HG02763 (cell line): ENCODE measurements around the gene FTCD.
"Not testable (repeated sequence)": the region's sequence is repeated elsewhere in the genome, so short reads cannot be mapped to it uniquely, and the experiment has no call there.

Experiments
- ATAC-seq: cut with Tn5 transposase; IDR thresholded peaks from one replicate; pipeline ENCODE4 v1.9.1; 2021; ENCODE audit warnings: mild to moderate bottlenecking, moderate library complexity; ENCODE audit not compliant: unreplicated experiment

Gene FTCD

GRCh38 chr21:46171996-46172862, 16.9 kb upstream of the FTCD start:
- ATAC-seq, result no peak

GRCh38 chr21:46171585-46171984, 16.2 kb upstream of the FTCD start:
- ATAC-seq, result no peak

GRCh38 chr21:46170436-46171193, 15.2 kb upstream of the FTCD start:
- ATAC-seq, result not testable (repeated sequence)

GRCh38 chr21:46168659-46169386, 13.4 kb upstream of the FTCD start:
- no peak for ATAC-seq

GRCh38 chr21:46168238-46168637, 12.9 kb upstream of the FTCD start:
- ATAC-seq, result no peak

GRCh38 chr21:46165098-46165497, 9.7 kb upstream of the FTCD start:
- ATAC-seq, result no peak

GRCh38 chr21:46163380-46163779, 8.0 kb upstream of the FTCD start:
- ATAC-seq, result no peak

GRCh38 chr21:46161633-46162592, 6.5 kb upstream of the FTCD start:
- no peak for ATAC-seq

- no peak for ATAC-seq
Measured at GRCh38 chr21:46160907-46161632, 5.7 kb upstream of the FTCD start.

- no peak for ATAC-seq
Measured at GRCh38 chr21:46160657-46160906, 5.2 kb upstream of the FTCD start.

GRCh38 chr21:46159841-46160656, 4.7 kb upstream of the FTCD start:
- ATAC-seq, result no peak

- ATAC-seq, result no peak
Measured at GRCh38 chr21:46159390-46159789, 4.0 kb upstream of the FTCD start.

GRCh38 chr21:46158666-46159300, 3.4 kb upstream of the FTCD start:
- no peak for ATAC-seq

GRCh38 chr21:46157987-46158451, 2.6 kb upstream of the FTCD start:
- ATAC-seq, result no peak

- no peak for ATAC-seq
Measured at GRCh38 chr21:46157396-46157986, 2.1 kb upstream of the FTCD start.

GRCh38 chr21:46156678-46157077, 1.3 kb upstream of the FTCD start:
- ATAC-seq, result no peak

- ATAC-seq, result no peak
Measured at GRCh38 chr21:46156378-46156645, 933 bp upstream of the FTCD start.

- ATAC-seq, result no peak
Measured at GRCh38 chr21:46154955-46155513, 345 bp downstream of the FTCD start.
